GM12892 (cell line): ENCODE results near the gene ADAMTS13.

ENCODE experiments used
- DNase-seq: peaks from one replicate; pipeline ENCODE4 v3.0.0; 2011; ENCODE audit not compliant: insufficient read length
- FAIRE-seq: peaks from 2 replicates; lab custom pipeline; 2011; peaks lifted over from hg19 to GRCh38; lab: Jason Lieb, UNC
- POLR2A ChIP-seq: IDR thresholded peaks from 2 replicates; pipeline ENCODE4 v1.6.1; 2011; ENCODE audit warnings: low read depth, low read length, control low read depth
- POLR2AphosphoS5 ChIP-seq: IDR thresholded peaks from 2 replicates; pipeline ENCODE4 v1.6.1; 2011; ENCODE audit warnings: low read depth, low read length, control low read depth
- TAF1 ChIP-seq: IDR thresholded peaks from 2 replicates; pipeline ENCODE4 v1.6.1; 2011; ENCODE audit warnings: low read depth, mild to moderate bottlenecking, control low read depth, low read length, borderline replicate concordance

Gene ADAMTS13

GRCh38 chr9:133460405-133461175 lies 38.4 kb downstream of the ADAMTS13 start:
- TF ChIP-seq POLR2AphosphoS5 (no peak), TAF1 (no peak), POLR2A (no peak)
- DNase-seq (peak; percentile 72), FAIRE-seq (peak; percentile 80)

- DNase-seq (no peak), FAIRE-seq (no peak)
- TF ChIP-seq POLR2A: no peak
- no peak for TF ChIP-seq TAF1
- no peak for TF ChIP-seq POLR2AphosphoS5
Observed at GRCh38 chr9:133461975-133462374, 39.8 kb downstream of the ADAMTS13 start.

- DNase-seq: no peak
- TF ChIP-seq POLR2A (no peak), TAF1 (no peak), POLR2AphosphoS5 (no peak)
- FAIRE-seq: no peak
Observed at GRCh38 chr9:133463234-133463863, 41.2 kb downstream of the ADAMTS13 start.

DNA sequence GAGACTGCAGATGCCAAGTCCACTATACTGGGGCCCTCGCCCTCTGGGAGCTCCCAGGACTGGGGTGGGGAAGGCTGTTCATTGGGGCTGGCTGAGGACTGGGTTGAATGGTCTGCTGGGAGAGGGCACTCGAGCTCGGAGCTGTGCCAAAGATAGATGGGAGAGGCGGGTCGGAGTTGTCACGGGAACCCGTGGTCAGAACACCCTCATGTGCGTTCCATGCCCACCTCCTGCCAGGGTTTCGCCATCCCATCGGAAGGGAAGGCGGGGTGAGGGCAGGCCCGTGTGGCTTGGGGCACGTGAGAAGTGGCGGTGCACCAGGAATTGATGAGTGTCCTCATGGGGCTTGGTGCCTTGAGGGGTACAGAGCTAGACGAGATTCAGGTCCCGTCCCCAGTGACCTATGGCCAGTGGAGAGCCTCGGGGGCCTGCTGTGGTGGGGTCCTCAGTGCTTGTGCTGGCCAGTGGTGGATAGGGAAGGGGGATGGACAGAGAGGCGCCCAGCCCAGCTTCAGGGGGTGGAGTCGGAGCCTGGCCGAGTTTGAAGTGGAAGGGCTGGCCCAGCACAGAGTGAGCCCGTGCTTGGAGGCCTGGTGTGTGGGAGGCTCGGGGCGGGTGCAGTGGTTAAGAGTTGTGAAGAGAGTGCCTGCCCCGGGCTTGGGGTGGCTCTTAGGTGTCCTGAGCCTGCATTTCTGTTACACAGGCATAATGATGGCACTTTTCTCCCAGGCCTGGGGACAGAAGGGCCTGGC lies 41.9 kb downstream of the ADAMTS13 start:
- FAIRE-seq (no peak), DNase-seq (no peak)
- no peak for TF ChIP-seq POLR2A
- TF ChIP-seq POLR2AphosphoS5: peak; percentile 26; the same call in 1 of the 2 replicates
- no peak for TF ChIP-seq TAF1

DNA sequence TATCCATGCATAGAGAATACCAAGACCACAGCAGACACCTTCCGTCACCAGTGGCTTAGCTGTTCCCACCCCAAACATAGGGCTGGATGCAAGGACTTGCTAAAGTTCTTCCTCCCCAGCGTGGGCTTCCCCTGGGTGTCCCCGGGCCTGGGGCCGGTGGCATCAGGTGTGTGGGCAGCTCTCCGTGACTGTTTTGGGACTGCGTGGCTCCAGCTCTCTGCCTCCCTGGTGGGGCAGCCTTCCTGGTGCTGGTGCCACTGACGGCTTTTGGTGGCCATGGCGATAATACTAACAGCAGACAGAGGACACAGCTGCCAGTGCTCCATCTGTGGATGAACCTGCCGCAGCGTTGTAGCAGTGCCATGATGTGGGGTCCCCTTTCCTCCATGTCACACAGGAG lies 42.5 kb downstream of the ADAMTS13 start:
- TF ChIP-seq POLR2AphosphoS5 (no peak), TAF1 (no peak), POLR2A (no peak)
- FAIRE-seq (no peak), DNase-seq (no peak)

GRCh38 chr9:133465984-133466383 lies 43.8 kb downstream of the ADAMTS13 start:
- no peak for DNase-seq
- no peak for FAIRE-seq
- TF ChIP-seq POLR2A (no peak), TAF1 (no peak), POLR2AphosphoS5 (no peak)

DNA sequence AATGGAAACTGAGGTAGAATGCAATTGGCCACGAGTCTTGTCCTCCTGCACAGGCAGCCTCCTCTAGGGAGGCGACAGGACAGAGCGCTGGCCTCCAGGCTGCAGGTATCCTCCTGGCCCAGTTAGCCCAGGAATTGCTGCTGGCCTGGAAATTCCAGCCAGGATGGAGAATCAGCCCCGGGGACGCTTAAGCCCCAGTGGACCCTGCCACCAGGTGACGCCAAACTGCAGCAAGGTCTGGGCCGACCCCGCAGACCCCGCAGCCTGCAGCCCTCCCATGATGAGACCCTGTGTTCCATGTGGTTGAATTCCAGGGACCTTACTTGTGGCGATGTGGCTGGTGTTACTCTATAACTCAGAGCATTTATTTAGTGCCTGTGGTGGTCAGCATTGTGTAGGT lies 44.9 kb downstream of the ADAMTS13 start:
- TF ChIP-seq POLR2A (no peak), POLR2AphosphoS5 (no peak; the same call in none of the 2 replicates), TAF1 (no peak)
- no peak for DNase-seq
- FAIRE-seq: no peak

DNA sequence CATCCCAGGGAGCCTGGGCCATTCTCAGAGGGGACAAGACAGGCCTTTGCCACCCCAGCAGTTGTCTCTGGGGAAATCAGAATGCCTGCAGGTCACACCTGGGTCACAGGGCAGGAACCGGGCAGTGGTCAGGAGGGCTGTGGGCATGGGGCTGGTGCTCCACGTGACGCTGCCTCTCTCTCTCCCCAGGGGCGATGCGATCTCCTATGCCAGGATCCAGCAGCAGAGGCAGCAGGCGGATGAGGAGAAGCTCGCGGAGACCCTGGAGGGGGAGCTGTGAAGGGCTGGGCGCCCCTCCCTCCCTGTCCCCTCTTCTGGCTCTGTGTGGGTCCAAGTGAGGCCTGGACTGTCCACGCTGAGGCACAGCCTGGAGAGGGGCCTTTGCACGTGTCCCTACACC lies 46.2 kb downstream of the ADAMTS13 start:
- TF ChIP-seq POLR2AphosphoS5 (no peak), POLR2A (no peak), TAF1 (no peak)

GRCh38 chr9:133468777-133469421 lies 46.7 kb downstream of the ADAMTS13 start:
- FAIRE-seq (no peak), DNase-seq (no peak)
- peak; percentile 30; the same call in 1 of the 2 replicates for TF ChIP-seq POLR2AphosphoS5
- TF ChIP-seq TAF1: no peak
- TF ChIP-seq POLR2A: no peak

More for the DNA sequence above, 46.2 kb downstream of the ADAMTS13 start:
- FAIRE-seq: no peak
- DNase-seq: no peak

GRCh38 chr9:133470427-133470924 lies 48.3 kb downstream of the ADAMTS13 start:
- TF ChIP-seq POLR2AphosphoS5: peak; percentile 65; the same call in 1 of the 2 replicates
- TF ChIP-seq POLR2A: peak; percentile 50
- no peak for TF ChIP-seq TAF1
- DNase-seq (no peak), FAIRE-seq (no peak)

- FAIRE-seq: no peak
Observed at GRCh38 chr9:133470988-133471387, 48.8 kb downstream of the ADAMTS13 start.

More at GRCh38 chr9:133470988-133471387, 48.8 kb downstream of the ADAMTS13 start:
- TF ChIP-seq POLR2A: no peak
- TF ChIP-seq POLR2AphosphoS5: no peak
- TF ChIP-seq TAF1: no peak
- DNase-seq: no peak
